RWPE1 (cell line): Measurements from ENCODE around the gene ADAMTSL2.

Source experiments
- CTCF ChIA-PET: fragments of 350-600 bp; sonication (Branson Sonifier 250); formaldehyde crosslinking; extraction: SDS; loops from one replicate; lab custom pipeline; 2021; lab: Yijun Ruan, JAX
- POLR2A ChIA-PET: fragments of 400-600 bp; formaldehyde crosslinking; extraction: SDS; loops from one replicate; lab custom pipeline; 2020; ENCODE audit warnings: antibody characterized with exemption; ENCODE audit not compliant: low non-redundant PET; lab: Yijun Ruan, JAX
- DNase-seq: peaks from one replicate; pipeline ENCODE4 v3.0.0; 2012; ENCODE audit warnings: low spot score
- H3K27ac ChIP-seq: fragments of 450-650 bp; 2 replicates; pipeline ENCODE4 v1.5.1; 2017
- CTCF ChIP-seq: fragments of 450-650 bp; conservative IDR thresholded peaks from 2 replicates; pipeline ENCODE4 v1.5.1; 2017; ENCODE audit warnings: low read depth, mild to moderate bottlenecking

ADAMTSL2 gene

GRCh38 chr9:133536536-133536935 is 2.0 kb downstream of the ADAMTSL2 start:
- no peak for DNase-seq
- ChIA-PET CTCF (interaction anchor here (0.6 kb wide), 2 partner anchors 69 to 157 kb away, joined by 3 to 4 read pairs; no protein-coding TSS in a partner anchor), POLR2A (no interaction called here)
- H3K27ac ChIP-seq, result no peak overlapping the region
- no peak for TF ChIP-seq CTCF

GRCh38 chr9:133537257-133537656 is 2.8 kb downstream of the ADAMTSL2 start:
- no peak for DNase-seq
- H3K27ac ChIP-seq, result no peak overlapping the region
- TF ChIP-seq CTCF, result no peak
- POLR2A ChIA-PET, result no interaction called here
- CTCF ChIA-PET, result interaction anchor here (0.6 kb wide), 1 partner anchor 8 kb away, joined by 3 read pairs; no protein-coding TSS in a partner anchor

GRCh38 chr9:133538176-133538575 is 3.7 kb downstream of the ADAMTSL2 start:
- H3K27ac ChIP-seq, result no peak overlapping the region
- POLR2A ChIA-PET, result no interaction called here
- no peak for TF ChIP-seq CTCF
- CTCF ChIA-PET, result no interaction called here
- peak; percentile 52 for DNase-seq

- ChIA-PET POLR2A (no interaction called here), CTCF (interaction anchor here (0.5 kb wide), 1 partner anchor 115 kb away, joined by 3 read pairs; no protein-coding TSS in a partner anchor)
- TF ChIP-seq CTCF, result no peak
Measured at GRCh38 chr9:133538851-133539833, 4.6 kb downstream of the ADAMTSL2 start.

GRCh38 chr9:133539991-133540697 is 5.6 kb downstream of the ADAMTSL2 start:
- DNase-seq, result no peak
- CTCF ChIA-PET, result no interaction called here
- no peak overlapping the region for H3K27ac ChIP-seq
- POLR2A ChIA-PET, result no interaction called here
- TF ChIP-seq CTCF, result no peak

More at GRCh38 chr9:133538851-133539833, 4.6 kb downstream of the ADAMTSL2 start:
- DNase-seq, result no peak
- no peak overlapping the region for H3K27ac ChIP-seq

GRCh38 chr9:133540698-133541025 is 6.2 kb downstream of the ADAMTSL2 start:
- no peak for TF ChIP-seq CTCF
- CTCF ChIA-PET, result interaction anchor here (0.7 kb wide), 1 partner anchor 348 kb away, joined by 4 read pairs; no protein-coding TSS in a partner anchor
- DNase-seq, result no peak
- POLR2A ChIA-PET, result no interaction called here
- H3K27ac ChIP-seq, result no peak overlapping the region
